Erythroblast (primary cell): ENCODE results near the gene GPC5.

ENCODE experiments used
- GATA1 ChIP-seq: IDR thresholded peaks from 2 replicates; pipeline ENCODE4 v1.6.1; 2011; ENCODE audit warnings: low read depth, mild to moderate bottlenecking, control low read depth, low read length, moderate library complexity
- POLR2A ChIP-seq: IDR thresholded peaks from 2 replicates; pipeline ENCODE4 v1.6.1; 2011; ENCODE audit warnings: mild to moderate bottlenecking, low read length

- TF ChIP-seq POLR2A = no peak
- TF ChIP-seq GATA1 = no peak
Measured at GRCh38 chr13:91698767-91699166, 300.3 kb downstream of the GPC5 start.
